ENCODE measurements around the gene LYSMD2. TPM values are rescaled to one million over a fixed set of nuclear protein-coding genes. Genes with fewer than 3 reads are reported as not detected.

LYSMD2 gene
- total RNA-seq, 1 experiment from 2014 or later: 5.4 TPM

DNA sequence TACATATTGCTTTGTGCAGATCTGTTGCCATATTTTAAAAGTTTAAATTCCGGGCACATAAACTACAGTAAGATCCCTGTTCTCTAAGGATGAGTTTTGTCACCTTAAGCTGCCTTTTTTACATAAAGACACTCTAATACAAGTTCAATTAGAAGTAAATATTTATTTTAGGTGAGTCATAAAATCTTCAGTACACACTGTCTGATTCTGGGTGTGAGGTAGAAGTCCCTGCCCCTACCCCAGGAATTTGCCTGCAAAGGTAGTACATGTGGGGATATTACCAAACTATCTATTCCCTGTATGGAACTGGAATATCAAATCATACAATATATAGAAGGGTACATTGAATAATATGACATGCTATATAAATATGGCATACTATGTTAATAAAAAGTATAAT is 49.9 kb downstream of the LYSMD2 start:
- peaks cover 2% of the 10 kb centered on the region; the same call in 1 of the 2 replicates for H3K27me3 ChIP-seq (ENCODE audit: low read length)
- H3K4me3 ChIP-seq (ENCODE audit: low read length): no peak overlapping the region
- H3K79me2 ChIP-seq (ENCODE audit: low read length): no peaks in the 10 kb centered on the region

DNA sequence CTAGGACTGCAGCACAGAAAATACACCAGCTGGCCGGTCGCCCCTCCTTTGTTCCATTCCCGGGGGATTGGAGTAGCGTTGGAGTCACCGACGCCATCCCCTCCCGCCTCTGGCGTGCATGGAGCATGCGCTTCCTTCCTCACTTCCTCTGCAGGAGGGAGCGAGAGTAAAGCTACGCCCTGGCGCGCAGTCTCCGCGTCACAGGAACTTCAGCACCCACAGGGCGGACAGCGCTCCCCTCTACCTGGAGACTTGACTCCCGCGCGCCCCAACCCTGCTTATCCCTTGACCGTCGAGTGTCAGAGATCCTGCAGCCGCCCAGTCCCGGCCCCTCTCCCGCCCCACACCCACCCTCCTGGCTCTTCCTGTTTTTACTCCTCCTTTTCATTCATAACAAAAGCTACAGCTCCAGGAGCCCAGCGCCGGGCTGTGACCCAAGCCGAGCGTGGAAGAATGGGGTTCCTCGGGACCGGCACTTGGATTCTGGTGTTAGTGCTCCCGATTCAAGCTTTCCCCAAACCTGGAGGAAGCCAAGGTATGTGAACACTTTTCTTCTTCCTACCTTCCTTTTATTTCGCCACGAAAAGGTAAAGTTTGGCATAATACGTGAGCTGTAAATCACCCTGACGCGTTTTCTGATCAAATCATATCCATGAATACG is 56.0 kb downstream of the LYSMD2 start, which contains the start of gene SCG3:
TSS of gene SCG3 (plus strand) at position 201 of the 661 bp plus-strand sequence. CDS start at position 454, 253 bp downstream.
- Histone ChIP-seq H3K9me3 (ENCODE audit: low read length) (no peaks in the 10 kb centered on the region), H2AFZ (ENCODE audit: low read length) (no peak within 1 kb of the TSS), H3K27me3 (ENCODE audit: low read length) (no peaks in the 10 kb centered on the region), H3K4me3 (ENCODE audit: low read length) (no peak within 1 kb of the TSS), H3K79me2 (ENCODE audit: low read length) (no peaks in the 10 kb centered on the region), H3K4me2 (ENCODE audit: low read depth, low read length, poor library complexity, severe bottlenecking) (no peak within 1 kb of the TSS), H3K4me1 (ENCODE audit: low read length) (no peaks in the 10 kb centered on the region), H3K9ac (ENCODE audit: low read length) (no peak within 1 kb of the TSS), H3K9me2 (replicated peaks; ENCODE audit: insufficient read depth, low read length) (no peaks in the 10 kb centered on the region), H3K27ac (ENCODE audit: low read length) (no peak within 1 kb of the TSS), H4K20me1 (ENCODE audit: insufficient read depth, low read depth, low read length) (no peaks in the 10 kb centered on the region), H3K36me3 (ENCODE audit: insufficient read depth, low read length) (no peaks in the 10 kb centered on the region)
- DNase-seq: no peak

More for the DNA sequence above, 49.9 kb downstream of the LYSMD2 start:
- Histone ChIP-seq H3K9me2 (replicated peaks; ENCODE audit: insufficient read depth, low read length) (no peaks in the 10 kb centered on the region), H4K20me1 (ENCODE audit: insufficient read depth, low read depth, low read length) (no peaks in the 10 kb centered on the region), H3K9me3 (ENCODE audit: low read length) (no peaks in the 10 kb centered on the region), H3K4me2 (ENCODE audit: low read depth, low read length, poor library complexity, severe bottlenecking) (no peak overlapping the region), H3K4me1 (ENCODE audit: low read length) (no peaks in the 10 kb centered on the region), H3K9ac (ENCODE audit: low read length) (no peak overlapping the region), H3K36me3 (ENCODE audit: insufficient read depth, low read length) (no peaks in the 10 kb centered on the region), H2AFZ (ENCODE audit: low read length) (no peak overlapping the region), H3K27ac (ENCODE audit: low read length) (no peak overlapping the region)
- no peak for DNase-seq

DNA sequence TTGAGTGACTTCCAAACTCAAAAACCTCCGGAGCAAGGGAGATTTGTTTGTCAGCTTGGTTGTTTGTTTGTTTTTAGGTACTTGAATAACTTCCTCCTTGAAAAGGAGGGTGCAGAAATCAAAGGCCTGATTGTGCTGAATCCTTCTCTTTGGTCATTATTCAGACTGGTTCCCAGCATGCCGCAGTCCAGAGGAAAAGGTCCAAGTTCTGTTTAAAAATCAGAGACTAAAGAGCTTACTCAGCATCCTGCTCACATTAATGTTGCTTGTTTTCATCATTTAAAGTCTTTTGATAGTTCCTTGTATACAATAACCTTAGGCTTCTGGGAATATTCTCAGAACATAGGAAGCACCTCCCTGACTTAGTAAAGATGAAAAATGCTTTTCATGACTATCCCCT is 57.1 kb downstream of the LYSMD2 start:
- Histone ChIP-seq H4K20me1 (ENCODE audit: insufficient read depth, low read depth, low read length) (no peaks in the 10 kb centered on the region), H2AFZ (ENCODE audit: low read length) (no peak overlapping the region), H3K36me3 (ENCODE audit: insufficient read depth, low read length) (no peaks in the 10 kb centered on the region), H3K27ac (ENCODE audit: low read length) (no peak overlapping the region), H3K27me3 (ENCODE audit: low read length) (no peaks in the 10 kb centered on the region), H3K4me2 (ENCODE audit: low read depth, low read length, poor library complexity, severe bottlenecking) (no peak overlapping the region), H3K9me3 (ENCODE audit: low read length) (no peaks in the 10 kb centered on the region), H3K9me2 (replicated peaks; ENCODE audit: insufficient read depth, low read length) (no peaks in the 10 kb centered on the region), H3K79me2 (ENCODE audit: low read length) (no peaks in the 10 kb centered on the region), H3K4me3 (ENCODE audit: low read length) (no peak overlapping the region), H3K4me1 (ENCODE audit: low read length) (no peaks in the 10 kb centered on the region), H3K9ac (ENCODE audit: low read length) (no peak overlapping the region)
- no peak for DNase-seq

DNA sequence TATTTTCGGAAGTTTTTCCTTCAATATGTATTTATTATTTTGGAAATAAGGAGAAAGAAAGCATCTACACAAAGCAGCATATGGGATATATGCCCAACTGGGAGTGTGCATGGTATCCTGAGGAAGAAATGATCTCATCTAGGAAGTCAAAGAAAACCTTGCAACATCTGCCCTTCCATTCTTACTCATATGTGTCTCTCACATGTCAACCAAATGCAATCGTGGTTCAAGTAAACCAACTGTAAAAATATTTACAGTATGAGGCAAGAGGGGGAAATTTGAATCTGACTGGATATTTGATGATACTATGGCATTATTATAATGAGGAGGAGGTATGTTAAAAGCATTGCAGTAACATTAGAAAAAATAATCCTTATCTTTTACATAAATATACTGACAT is 59.4 kb downstream of the LYSMD2 start:
- Histone ChIP-seq H4K20me1 (ENCODE audit: insufficient read depth, low read depth, low read length) (no peaks in the 10 kb centered on the region), H3K79me2 (ENCODE audit: low read length) (no peaks in the 10 kb centered on the region), H3K9ac (ENCODE audit: low read length) (no peak overlapping the region), H3K4me1 (ENCODE audit: low read length) (no peaks in the 10 kb centered on the region), H3K9me3 (ENCODE audit: low read length) (no peaks in the 10 kb centered on the region), H3K4me3 (ENCODE audit: low read length) (no peak overlapping the region), H3K4me2 (ENCODE audit: low read depth, low read length, poor library complexity, severe bottlenecking) (no peak overlapping the region), H2AFZ (ENCODE audit: low read length) (no peak overlapping the region), H3K9me2 (replicated peaks; ENCODE audit: insufficient read depth, low read length) (no peaks in the 10 kb centered on the region), H3K36me3 (ENCODE audit: insufficient read depth, low read length) (no peaks in the 10 kb centered on the region), H3K27me3 (ENCODE audit: low read length) (no peaks in the 10 kb centered on the region), H3K27ac (ENCODE audit: low read length) (no peak overlapping the region)
- no peak for DNase-seq

DNA sequence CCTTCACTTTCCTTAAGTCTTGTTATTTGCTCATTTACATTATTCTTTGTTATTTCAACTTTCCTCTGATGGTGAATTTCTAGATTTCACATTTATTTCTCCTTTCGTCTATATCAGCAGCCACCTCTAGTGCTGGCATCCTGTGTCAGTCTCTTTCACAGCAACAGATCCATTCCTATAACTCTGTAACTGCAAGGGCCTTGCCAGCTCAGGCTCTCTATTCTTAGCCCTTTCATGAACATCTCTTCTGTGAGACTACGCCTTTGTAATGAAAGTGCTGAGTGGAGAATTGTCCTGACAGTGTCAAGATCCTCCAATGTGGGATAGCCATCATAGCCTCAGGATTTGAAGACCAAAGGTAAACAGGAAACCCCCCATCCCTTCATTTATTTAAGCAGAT is 60.0 kb downstream of the LYSMD2 start:
- Histone ChIP-seq H3K4me1 (ENCODE audit: low read length) (no peaks in the 10 kb centered on the region), H2AFZ (ENCODE audit: low read length) (no peak overlapping the region), H3K27ac (ENCODE audit: low read length) (no peak overlapping the region), H3K4me2 (ENCODE audit: low read depth, low read length, poor library complexity, severe bottlenecking) (no peak overlapping the region), H3K79me2 (ENCODE audit: low read length) (no peaks in the 10 kb centered on the region), H3K9ac (ENCODE audit: low read length) (no peak overlapping the region), H3K36me3 (ENCODE audit: insufficient read depth, low read length) (no peaks in the 10 kb centered on the region), H3K9me2 (replicated peaks; ENCODE audit: insufficient read depth, low read length) (no peaks in the 10 kb centered on the region), H3K4me3 (ENCODE audit: low read length) (no peak overlapping the region), H4K20me1 (ENCODE audit: insufficient read depth, low read depth, low read length) (no peaks in the 10 kb centered on the region), H3K9me3 (ENCODE audit: low read length) (no peaks in the 10 kb centered on the region), H3K27me3 (ENCODE audit: low read length) (no peaks in the 10 kb centered on the region)
- no peak for DNase-seq

DNA sequence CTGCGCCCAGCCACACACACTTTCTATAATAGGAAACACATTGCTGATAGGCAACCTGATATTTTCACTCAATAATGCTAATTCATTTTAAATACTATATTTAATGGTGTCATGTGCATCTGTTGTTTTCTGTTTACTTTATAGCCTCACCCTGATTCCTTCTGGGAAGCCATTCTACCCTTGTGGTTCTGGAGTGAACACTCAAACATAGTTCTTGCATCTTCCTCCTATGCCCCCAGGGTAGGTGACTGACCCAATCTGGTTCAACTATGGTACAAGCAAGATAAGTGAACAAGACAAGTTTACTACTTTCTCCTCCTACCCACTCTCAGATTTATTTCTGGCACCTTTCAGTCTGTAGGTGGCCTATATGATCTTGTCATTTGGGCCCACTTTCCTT is 60.4 kb downstream of the LYSMD2 start:
- no peaks in the 10 kb centered on the region for H3K9me3 ChIP-seq (ENCODE audit: low read length)
- no peaks in the 10 kb centered on the region for H3K4me1 ChIP-seq (ENCODE audit: low read length)
- no peaks in the 10 kb centered on the region for H3K27me3 ChIP-seq (ENCODE audit: low read length)
- H3K36me3 ChIP-seq (ENCODE audit: insufficient read depth, low read length): no peaks in the 10 kb centered on the region
- no peak overlapping the region for H3K27ac ChIP-seq (ENCODE audit: low read length)
- H3K4me3 ChIP-seq (ENCODE audit: low read length): no peak overlapping the region
- no peaks in the 10 kb centered on the region for H3K9me2 ChIP-seq (replicated peaks; ENCODE audit: insufficient read depth, low read length)
- H2AFZ ChIP-seq (ENCODE audit: low read length): no peak overlapping the region
- no peak for DNase-seq
- no peaks in the 10 kb centered on the region for H3K79me2 ChIP-seq (ENCODE audit: low read length)
- H3K9ac ChIP-seq (ENCODE audit: low read length): no peak overlapping the region
- H3K4me2 ChIP-seq (ENCODE audit: low read depth, low read length, poor library complexity, severe bottlenecking): no peak overlapping the region
- H4K20me1 ChIP-seq (ENCODE audit: insufficient read depth, low read depth, low read length): no peaks in the 10 kb centered on the region

DNA sequence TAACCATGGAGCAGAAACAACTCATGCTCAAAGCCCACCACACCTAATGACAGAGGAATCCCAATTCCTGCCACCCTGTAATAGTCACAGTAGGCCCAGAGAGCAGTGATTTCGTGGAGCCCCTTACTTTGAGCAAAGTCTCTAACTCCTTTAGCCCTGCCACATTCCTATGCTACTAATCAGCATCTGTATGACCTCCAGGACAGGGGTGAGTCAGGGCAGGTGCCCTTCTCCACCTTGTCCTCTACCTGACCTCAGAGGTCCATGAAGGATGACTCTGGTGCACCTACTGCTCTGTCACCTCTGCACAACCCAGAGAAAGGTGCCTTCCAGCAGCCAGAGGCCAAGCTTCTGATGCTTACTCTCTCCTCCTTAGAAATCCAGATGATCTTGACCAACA is 62.2 kb downstream of the LYSMD2 start:
- Histone ChIP-seq H3K9me3 (ENCODE audit: low read length) (no peaks in the 10 kb centered on the region), H3K4me1 (ENCODE audit: low read length) (no peaks in the 10 kb centered on the region), H3K4me3 (ENCODE audit: low read length) (no peak overlapping the region), H3K27ac (ENCODE audit: low read length) (no peak overlapping the region), H3K9me2 (replicated peaks; ENCODE audit: insufficient read depth, low read length) (no peaks in the 10 kb centered on the region), H4K20me1 (ENCODE audit: insufficient read depth, low read depth, low read length) (no peaks in the 10 kb centered on the region), H3K9ac (ENCODE audit: low read length) (no peak overlapping the region), H3K36me3 (ENCODE audit: insufficient read depth, low read length) (no peaks in the 10 kb centered on the region), H3K79me2 (ENCODE audit: low read length) (no peaks in the 10 kb centered on the region), H3K27me3 (ENCODE audit: low read length) (no peaks in the 10 kb centered on the region), H2AFZ (ENCODE audit: low read length) (no peak overlapping the region), H3K4me2 (ENCODE audit: low read depth, low read length, poor library complexity, severe bottlenecking) (no peak overlapping the region)
- DNase-seq: no peak

All from Karpas-422 (cell line).